Stimulated activated CD8-positive, alpha-beta memory T cell treated with anti-CD3 and anti-CD28 coated beads, Interleukin-7, amount 100 ng/mL, for 1 hour (primary cell): ENCODE measurements around the gene EAF1.
A peak's percentile ranks its signal among the peaks of the same experiment; 100 is the strongest.
"Not testable (repeated sequence)": the region's sequence is repeated elsewhere in the genome, so short reads cannot be mapped to it uniquely, and the experiment has no call there.

Experiments used
- DNase-seq, 2 donors: peaks; one replicate each; pipeline ENCODE4 v3.0.0-alpha.2; 2020; ENCODE audit warnings: low read depth in 2 of 2

Gene EAF1

GRCh38 chr3:15427182-15427880 lies at the start of gene EAF1, which contains the start of gene METTL6:
EAF1 (plus strand) TSS chr3:15427598; CDS start chr3:15427780, 182 bp downstream.
METTL6 (minus strand) TSS chr3:15427544; CDS start chr3:15426511, 1,033 bp downstream.
- DNase-seq, result peak; percentile 68 to 70

- DNase-seq, result peak; percentile 93
These were observed 49.2 kb upstream of the EAF1 start for GRCh38 chr3:15377961-15378791.

- DNase-seq, result no peak
These were observed 46.2 kb upstream of the EAF1 start for GRCh38 chr3:15380980-15381890.

- no peak for DNase-seq
These were observed 44.9 kb upstream of the EAF1 start for GRCh38 chr3:15382405-15382923.

- DNase-seq, result no peak
These were observed 42.7 kb upstream of the EAF1 start for GRCh38 chr3:15384510-15385237.

GRCh38 chr3:15385238-15385695 lies 42.1 kb upstream of the EAF1 start:
- DNase-seq, result not testable (repeated sequence)

GRCh38 chr3:15385901-15386653 lies 41.3 kb upstream of the EAF1 start:
- no peak for DNase-seq

- DNase-seq, result not testable (repeated sequence)
These were observed 40.8 kb upstream of the EAF1 start for GRCh38 chr3:15386654-15386955.

GRCh38 chr3:15387171-15387581 lies 40.2 kb upstream of the EAF1 start:
- DNase-seq, result no peak

- no peak for DNase-seq
These were observed 39.7 kb upstream of the EAF1 start for GRCh38 chr3:15387735-15388134.

GRCh38 chr3:15388335-15388734 lies 39.1 kb upstream of the EAF1 start:
- not testable (repeated sequence) for DNase-seq

- no peak for DNase-seq
These were observed 36.9 kb upstream of the EAF1 start for GRCh38 chr3:15390460-15390859.

- DNase-seq, result no peak
These were observed 36.4 kb upstream of the EAF1 start for GRCh38 chr3:15391007-15391406.

- DNase-seq, result not testable (repeated sequence)
These were observed 34.1 kb upstream of the EAF1 start for GRCh38 chr3:15393252-15393651.

- DNase-seq, result not testable (repeated sequence)
These were observed 28.7 kb upstream of the EAF1 start for GRCh38 chr3:15398731-15399133.

GRCh38 chr3:15399970-15400369 lies 27.4 kb upstream of the EAF1 start:
- DNase-seq, result no peak

GRCh38 chr3:15401936-15402335 lies 25.5 kb upstream of the EAF1 start:
- no peak for DNase-seq

GRCh38 chr3:15403495-15403894 lies 23.9 kb upstream of the EAF1 start:
- DNase-seq, result no peak

GRCh38 chr3:15403965-15404364 lies 23.4 kb upstream of the EAF1 start:
- no peak for DNase-seq

GRCh38 chr3:15404767-15405166 lies 22.6 kb upstream of the EAF1 start:
- DNase-seq, result no peak
